ENCODE measurements around the gene DSCAML1. TPM values are rescaled to one million over a fixed set of nuclear protein-coding genes. Genes with fewer than 3 reads are reported as not detected.

Gene DSCAML1
- total RNA-seq, 4 donors from 2014 or later = 0.20 to 1.1 (median 0.36) TPM

- H3K4me3 ChIP-seq = no peak overlapping the region
- DNase-seq (ENCODE audit: low spot score in 2 of 2) = no peak
- H3K9me3 ChIP-seq = peaks cover 0 to 2% (median 0%) of the 10 kb centered on the region in 4 donors
- no peak overlapping the region for H3K27ac ChIP-seq
- no peak for TF ChIP-seq EP300 (IDR thresholded peaks at IDR 0.05)
- no peak for TF ChIP-seq POLR2A (IDR thresholded peaks at IDR 0.05)
- no peak for TF ChIP-seq CTCF (IDR thresholded peaks at IDR 0.05)
- no peaks in the 10 kb centered on the region for H3K36me3 ChIP-seq
- H3K4me1 ChIP-seq = no peaks in the 10 kb centered on the region
- 83 to 85% methylated on average over 12 of the region's 12 CpGs for WGBS, 2 donors
- peaks cover 0 to under 1% of the 10 kb centered on the region in 2 donors for H3K27me3 ChIP-seq
Measured at GRCh38 chr11:117649296-117650055, 147.5 kb downstream of the DSCAML1 start.

DNA sequence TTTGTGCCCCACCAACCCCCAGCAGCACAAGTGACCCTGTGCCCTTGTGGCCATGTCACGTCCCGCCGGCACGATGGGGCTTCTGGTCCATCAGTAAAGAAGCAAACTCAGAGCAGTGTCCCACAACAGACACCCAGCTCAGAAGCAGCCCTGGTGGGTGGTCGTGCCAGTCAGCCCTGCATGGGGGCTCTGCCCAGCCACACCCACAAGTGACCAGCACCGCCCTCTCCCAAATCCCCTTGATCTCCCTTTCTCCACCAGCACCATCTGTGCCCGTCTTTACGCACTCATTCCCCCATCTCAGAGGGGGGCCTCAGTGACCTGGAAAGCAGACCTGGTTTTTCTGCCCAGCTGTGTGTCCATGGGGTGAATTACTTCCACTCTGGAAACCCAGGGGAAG lies 149.1 kb downstream of the DSCAML1 start:
- Histone ChIP-seq H3K27ac (no peak overlapping the region), H3K27me3 (peaks cover 0 to 7% of the 10 kb centered on the region in 2 donors), H3K36me3 (no peaks in the 10 kb centered on the region), H3K9me3 (peaks cover 0 to 2% (median 0%) of the 10 kb centered on the region in 4 donors), H3K4me3 (no peak overlapping the region), H3K4me1 (no peaks in the 10 kb centered on the region)
- no peak for DNase-seq (ENCODE audit: low spot score in 2 of 2)
- TF ChIP-seq CTCF (IDR thresholded peaks at IDR 0.05) (no peak), EP300 (IDR thresholded peaks at IDR 0.05) (no peak), POLR2A (IDR thresholded peaks at IDR 0.05) (no peak)
- 75 to 78% methylated on average over 8 of the region's 8 CpGs for WGBS, 2 donors

DNA sequence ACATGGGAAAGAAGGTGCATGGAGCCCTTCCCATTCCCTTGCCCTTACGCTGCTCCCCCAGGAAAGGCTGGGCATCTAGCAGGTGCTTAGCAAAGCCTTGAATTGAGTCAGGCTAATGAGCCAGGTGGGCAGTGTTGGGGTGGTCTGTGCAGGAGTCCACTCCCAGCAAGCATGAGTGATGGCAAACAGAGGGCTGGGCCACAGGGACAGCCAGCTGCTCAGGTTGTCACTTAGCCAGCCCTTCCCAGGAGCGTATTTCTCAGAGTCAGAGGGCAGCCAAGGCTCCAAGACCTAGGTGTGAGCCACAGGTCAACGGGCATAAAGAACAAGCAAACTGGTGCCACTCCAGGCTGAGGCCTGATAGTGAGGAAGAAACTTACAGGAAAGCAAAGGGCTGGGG lies 149.8 kb downstream of the DSCAML1 start:
- H3K4me1 ChIP-seq = no peaks in the 10 kb centered on the region
- no peak overlapping the region for H3K27ac ChIP-seq
- 83 to 93% methylated on average over 3 of the region's 3 CpGs for WGBS, 2 donors
- no peaks in the 10 kb centered on the region for H3K36me3 ChIP-seq
- no peak for TF ChIP-seq POLR2A (IDR thresholded peaks at IDR 0.05)
- no peak for TF ChIP-seq CTCF (IDR thresholded peaks at IDR 0.05)
- TF ChIP-seq EP300 (IDR thresholded peaks at IDR 0.05) = no peak
- H3K9me3 ChIP-seq = peaks cover 0 to 2% (median 0%) of the 10 kb centered on the region in 4 donors
- H3K27me3 ChIP-seq = peaks cover 0 to 7% of the 10 kb centered on the region in 2 donors
- DNase-seq (ENCODE audit: low spot score in 2 of 2) = no peak
- H3K4me3 ChIP-seq = no peak overlapping the region

DNA sequence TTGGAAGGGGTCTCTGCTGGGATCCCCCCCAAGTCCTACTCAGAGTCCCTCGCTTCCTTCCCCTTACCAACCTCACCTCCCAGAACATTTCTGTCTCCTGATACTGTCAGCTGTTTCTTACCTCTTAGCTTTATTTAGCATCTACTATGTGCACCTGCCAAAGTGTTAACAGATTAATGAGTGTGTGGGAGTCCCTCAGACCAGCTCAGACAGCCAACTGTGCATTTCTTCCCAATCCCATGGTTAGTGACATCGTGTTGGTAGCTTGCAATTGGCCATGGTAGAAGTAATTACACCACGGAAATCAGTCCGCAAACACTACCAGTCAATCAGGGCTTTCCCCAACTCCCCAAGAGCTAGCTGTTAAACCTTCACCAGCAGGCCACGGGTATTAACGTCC lies 150.6 kb downstream of the DSCAML1 start:
- Histone ChIP-seq H3K9me3 (peaks cover 0 to 2% (median 0%) of the 10 kb centered on the region in 4 donors), H3K4me1 (no peaks in the 10 kb centered on the region), H3K27me3 (peaks cover 0 to 7% of the 10 kb centered on the region in 2 donors), H3K4me3 (no peak overlapping the region), H3K36me3 (no peaks in the 10 kb centered on the region), H3K27ac (no peak overlapping the region)
- WGBS, 2 donors = 58 to 75% methylated on average over 6 of the region's 6 CpGs
- DNase-seq (ENCODE audit: low spot score in 2 of 2) = no peak
- TF ChIP-seq CTCF (IDR thresholded peaks at IDR 0.05) (no peak), POLR2A (IDR thresholded peaks at IDR 0.05) (no peak), EP300 (IDR thresholded peaks at IDR 0.05) (no peak)

DNA sequence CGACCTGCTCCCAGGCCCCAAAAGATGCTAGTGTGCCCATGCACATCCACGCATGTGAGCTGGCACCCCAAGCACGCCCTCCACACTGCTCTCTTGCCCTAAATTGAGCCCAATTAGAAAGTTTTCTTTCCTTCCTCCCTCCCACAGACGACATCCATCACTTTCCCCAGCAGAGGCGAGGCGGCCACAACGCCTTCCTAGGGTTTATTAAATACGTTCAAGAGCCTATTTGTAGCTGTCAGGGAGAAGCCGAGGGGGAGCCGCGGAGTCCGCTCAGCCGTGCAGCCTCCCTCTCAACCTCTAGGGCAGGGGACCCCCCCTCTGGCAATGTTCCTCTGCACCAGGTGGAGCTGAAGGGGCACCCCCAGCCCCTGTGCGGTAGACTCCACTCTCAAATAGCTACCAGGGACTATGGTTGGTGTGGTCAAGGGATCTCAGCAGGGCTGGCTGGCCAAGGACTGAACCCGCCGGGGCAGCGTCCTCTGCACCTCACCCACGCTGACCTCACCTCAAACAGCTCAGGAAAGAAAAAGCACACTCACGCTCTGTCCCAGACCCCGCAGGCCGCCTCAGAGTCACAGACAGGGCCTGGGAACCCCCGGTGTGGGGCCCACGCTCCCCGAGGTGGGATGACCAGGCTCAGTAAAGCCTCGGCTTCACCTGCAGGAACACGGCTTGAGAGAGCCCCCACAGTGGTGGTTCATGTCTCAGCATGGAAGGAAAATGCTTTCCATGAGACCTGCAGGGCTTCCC lies 152.4 kb downstream of the DSCAML1 start:
- Histone ChIP-seq H3K36me3 (no peaks in the 10 kb centered on the region), H3K27me3 (peaks cover 0 to 7% of the 10 kb centered on the region in 2 donors), H3K9me3 (peaks cover 0 to 2% (median 0%) of the 10 kb centered on the region in 4 donors), H3K4me3 (no peak overlapping the region), H3K27ac (no peak overlapping the region), H3K4me1 (no peaks in the 10 kb centered on the region)
- WGBS, 2 donors = 78 to 83% methylated on average over 23 of the region's 26 CpGs
- TF ChIP-seq EP300 (IDR thresholded peaks at IDR 0.05) = no peak
- TF ChIP-seq CTCF (IDR thresholded peaks at IDR 0.05) = no peak
- TF ChIP-seq POLR2A (IDR thresholded peaks at IDR 0.05) = no peak
- no peak for DNase-seq (ENCODE audit: low spot score in 2 of 2)

All from tibial nerve (tissue), 4 donors.